ENCODE measurements around the gene IRS1. TPM values are rescaled to one million over a fixed set of nuclear protein-coding genes. Genes with fewer than 3 reads are reported as not detected.

IRS1 gene
- total RNA-seq, 4 donors from 2014 or later: 18.4 to 40.7 (median 28.1) TPM

GRCh38 chr2:226776104-226776503, 23.5 kb downstream of the IRS1 start:
- TF ChIP-seq CTCF (IDR thresholded peaks at IDR 0.05) (no peak), EP300 (IDR thresholded peaks at IDR 0.05) (no peak), POLR2AphosphoS5 (IDR thresholded peaks at IDR 0.05) (no peak), POLR2A (IDR thresholded peaks at IDR 0.05) (no peak)
- H3K4me1 ChIP-seq: peaks cover 19% of the 10 kb centered on the region
- H3K9me3 ChIP-seq: no peaks in the 10 kb centered on the region
- WGBS: 90% methylated on average over 4 of the region's 4 CpGs
- H3K36me3 ChIP-seq: no peaks in the 10 kb centered on the region
- no peaks in the 10 kb centered on the region for H3K27me3 ChIP-seq
- H3K4me3 ChIP-seq: no peak overlapping the region
- no peak overlapping the region for H3K27ac ChIP-seq
- DNase-seq (ENCODE audit: low spot score in 2 of 2): no peak

DNA sequence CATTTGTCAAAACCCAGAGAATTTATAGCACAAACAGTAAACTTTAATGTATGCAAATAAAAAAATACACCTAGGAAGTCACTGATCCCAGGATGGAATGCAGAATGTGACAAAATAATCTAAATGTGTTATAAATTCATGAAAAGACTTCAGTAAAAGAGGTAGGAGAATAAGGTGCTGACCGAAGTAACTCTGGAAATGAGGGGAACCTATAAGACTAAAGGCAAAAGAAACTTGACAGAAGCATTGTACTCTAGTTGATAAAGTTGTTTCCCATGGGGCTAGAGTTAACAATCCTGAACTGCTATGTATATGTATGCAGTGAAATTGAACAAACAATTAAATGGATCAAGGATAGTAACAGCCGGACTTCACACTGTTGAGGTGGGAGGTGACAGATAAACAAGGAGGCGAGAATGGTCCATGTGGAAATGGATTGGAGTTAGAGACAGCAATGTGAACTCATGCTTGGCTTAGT, 24.5 kb downstream of the IRS1 start:
- Histone ChIP-seq H3K27ac (no peak overlapping the region), H3K27me3 (no peaks in the 10 kb centered on the region), H3K4me3 (no peak overlapping the region), H3K36me3 (no peaks in the 10 kb centered on the region), H3K9me3 (no peaks in the 10 kb centered on the region), H3K4me1 (peaks cover 19% of the 10 kb centered on the region)
- TF ChIP-seq EP300 (IDR thresholded peaks at IDR 0.05) (no peak), CTCF (IDR thresholded peaks at IDR 0.05) (no peak), POLR2A (IDR thresholded peaks at IDR 0.05) (no peak), POLR2AphosphoS5 (IDR thresholded peaks at IDR 0.05) (no peak)
- WGBS: 96% methylated on average over 3 of the region's 3 CpGs
- no peak for DNase-seq (ENCODE audit: low spot score in 2 of 2)

- H3K36me3 ChIP-seq: no peaks in the 10 kb centered on the region
- 49% methylated on average over 2 of the region's 2 CpGs for WGBS
- H3K4me3 ChIP-seq: no peak overlapping the region
- H3K27ac ChIP-seq: no peak overlapping the region
- no peaks in the 10 kb centered on the region for H3K9me3 ChIP-seq
- no peak for TF ChIP-seq CTCF (IDR thresholded peaks at IDR 0.05)
- no peak for TF ChIP-seq POLR2A (IDR thresholded peaks at IDR 0.05)
- no peaks in the 10 kb centered on the region for H3K27me3 ChIP-seq
- H3K4me1 ChIP-seq: peaks cover 19% of the 10 kb centered on the region
- no peak for DNase-seq (ENCODE audit: low spot score in 2 of 2)
These were observed 26.3 kb downstream of the IRS1 start for GRCh38 chr2:226773291-226773690.

- TF ChIP-seq EP300 (IDR thresholded peaks at IDR 0.05) (no peak), CTCF (IDR thresholded peaks at IDR 0.05) (no peak), POLR2AphosphoS5 (IDR thresholded peaks at IDR 0.05) (no peak), POLR2A (IDR thresholded peaks at IDR 0.05) (no peak)
- Histone ChIP-seq H3K4me3 (no peak overlapping the region), H3K36me3 (no peaks in the 10 kb centered on the region), H3K27me3 (no peaks in the 10 kb centered on the region), H3K4me1 (peaks cover 19% of the 10 kb centered on the region), H3K9me3 (no peaks in the 10 kb centered on the region), H3K27ac (no peak overlapping the region)
- 44% methylated on average over 3 of the region's 3 CpGs for WGBS
- no peak for DNase-seq (ENCODE audit: low spot score in 2 of 2)
These were observed 27.0 kb downstream of the IRS1 start for GRCh38 chr2:226772389-226773179.

- 79% methylated on average over 6 of the region's 6 CpGs for WGBS
- Histone ChIP-seq H3K36me3 (no peaks in the 10 kb centered on the region), H3K9me3 (no peaks in the 10 kb centered on the region), H3K27ac (no peak overlapping the region), H3K27me3 (no peaks in the 10 kb centered on the region), H3K4me1 (peaks cover 19% of the 10 kb centered on the region), H3K4me3 (no peak overlapping the region)
- TF ChIP-seq POLR2AphosphoS5 (IDR thresholded peaks at IDR 0.05) (no peak), EP300 (IDR thresholded peaks at IDR 0.05) (no peak), CTCF (IDR thresholded peaks at IDR 0.05) (no peak), POLR2A (IDR thresholded peaks at IDR 0.05) (no peak)
- DNase-seq (ENCODE audit: low spot score in 2 of 2): no peak
These were observed 28.6 kb downstream of the IRS1 start for GRCh38 chr2:226771067-226771466.
